GM23338 (cell line): ENCODE results near the gene F13A1. TPM values are rescaled to one million over a fixed set of nuclear protein-coding genes. Genes with fewer than 3 reads are reported as not detected.

Source experiments
- ATAC-seq: fragments of 200-7000 bp; cut with Tn5 transposase; 3 replicates; pipeline ENCODE4 v1.9.1; 2020
- DNase-seq: peaks from one replicate; pipeline ENCODE4 v3.0.0-alpha.2; 2015; ENCODE audit warnings: low spot score
- H2AFZ ChIP-seq: fragments of 200-600 bp; sonication (generic); 2 replicates; pipeline ENCODE4 v1.8.0; 2016; ENCODE audit warnings: antibody characterized with exemption, mild to moderate bottlenecking, moderate library complexity
- H3F3A ChIP-seq: fragments of 200-600 bp; sonication (generic); replicated peaks from 2 replicates; pipeline ENCODE4 v1.8.0; 2017; ENCODE audit warnings: antibody characterized with exemption, mixed run types, low read depth
- H3K27ac ChIP-seq: fragments of 200-600 bp; sonication (generic); 2 replicates; pipeline ENCODE4 v1.6.1; 2016; ENCODE audit warnings: low read depth
- H3K27me3 ChIP-seq: fragments of 200-600 bp; sonication (generic); 2 replicates; pipeline ENCODE4 v1.8.0; 2016; ENCODE audit warnings: mild to moderate bottlenecking, mixed run types, moderate library complexity; ENCODE audit not compliant: insufficient read depth
- H3K36me3 ChIP-seq: fragments of 200-600 bp; sonication (generic); 2 replicates; pipeline ENCODE4 v1.8.0; 2016; ENCODE audit warnings: mild to moderate bottlenecking; ENCODE audit not compliant: insufficient read depth
- H3K4me1 ChIP-seq: fragments of 200-600 bp; sonication (generic); 2 replicates; pipeline ENCODE4 v1.8.0; 2016; ENCODE audit warnings: mild to moderate bottlenecking, moderate library complexity; ENCODE audit not compliant: insufficient read depth
- H3K4me2 ChIP-seq: fragments of 200-600 bp; sonication (generic); 2 replicates; pipeline ENCODE4 v1.7.1; 2017; ENCODE audit warnings: mixed run types
- H3K4me3 ChIP-seq: fragments of 200-600 bp; sonication (generic); 2 replicates; pipeline ENCODE4 v1.6.1; 2016; ENCODE audit warnings: mixed run types
- H3K79me2 ChIP-seq: fragments of 200-600 bp; sonication (generic); replicated peaks from 2 replicates; pipeline ENCODE4 v1.8.0; 2017; ENCODE audit warnings: mild to moderate bottlenecking; ENCODE audit not compliant: insufficient read depth
- H3K9me2 ChIP-seq: fragments of 200-600 bp; sonication (generic); 2 replicates; pipeline ENCODE4 v1.8.0; 2017; ENCODE audit not compliant: insufficient read depth
- H4K20me1 ChIP-seq: fragments of 200-600 bp; sonication (generic); replicated peaks from 2 replicates; pipeline ENCODE4 v1.8.0; 2017; ENCODE audit warnings: mild to moderate bottlenecking; ENCODE audit not compliant: insufficient read depth
- H3K27ac Mint-ChIP-seq: 2 replicates; pipeline ENCODE4 v1.8.0; 2020; ENCODE audit warnings: inconsistent platforms, mild to moderate bottlenecking, moderate library complexity, mixed read lengths
- H3K27me3 Mint-ChIP-seq: 3 replicates; pipeline ENCODE4 v1.8.0; 2022; ENCODE audit warnings: low read depth, mild to moderate bottlenecking, moderate library complexity, mixed read lengths, inconsistent platforms; ENCODE audit not compliant: insufficient read depth, poor library complexity
- H3K36me3 Mint-ChIP-seq: 3 replicates; pipeline ENCODE4 v1.8.0; 2021; ENCODE audit warnings: low read depth, mild to moderate bottlenecking, inconsistent platforms, moderate library complexity, mixed read lengths
- H3K4me1 Mint-ChIP-seq: 3 replicates; pipeline ENCODE4 v1.8.0; 2020; ENCODE audit warnings: mild to moderate bottlenecking, inconsistent platforms, mixed read lengths
- H3K4me3 Mint-ChIP-seq: 3 replicates; pipeline ENCODE4 v1.8.0; 2021; ENCODE audit warnings: moderate library complexity, mild to moderate bottlenecking, inconsistent platforms, mixed read lengths
- H3K9me3 Mint-ChIP-seq: 3 replicates; pipeline ENCODE4 v1.8.0; 2020; ENCODE audit warnings: moderate library complexity, mild to moderate bottlenecking, inconsistent platforms, mixed read lengths
- EZH2 ChIP-seq: fragments of 200-600 bp; sonication (generic); IDR thresholded peaks from one replicate; pipeline ENCODE4 v1.8.0; 2017; ENCODE audit warnings: antibody characterized with exemption, mild to moderate bottlenecking, low read depth; ENCODE audit not compliant: unreplicated experiment
- EZH2phosphoT487 ChIP-seq: fragments of 200-600 bp; sonication (generic); IDR thresholded peaks from one replicate; pipeline ENCODE4 v1.8.1; 2018; ENCODE audit warnings: antibody characterized with exemption; ENCODE audit not compliant: unreplicated experiment
- JUNB ChIP-seq: IDR thresholded peaks from one replicate; pipeline ENCODE4 v1.6.1; 2016; ENCODE audit warnings: antibody characterized with exemption; ENCODE audit not compliant: unreplicated experiment
- POLR2AphosphoS5 ChIP-seq: IDR thresholded peaks from 2 replicates; pipeline ENCODE4 v1.6.1; 2016; ENCODE audit warnings: antibody characterized with exemption, low read depth
- REST ChIP-seq: IDR thresholded peaks from one replicate; pipeline ENCODE4 v1.6.1; 2018; ENCODE audit warnings: antibody characterized with exemption; ENCODE audit not compliant: unreplicated experiment
- STAT1 ChIP-seq: IDR thresholded peaks from one replicate; pipeline ENCODE4 v1.6.1; 2016; ENCODE audit warnings: antibody characterized with exemption; ENCODE audit not compliant: unreplicated experiment
- ZNF114 ChIP-seq: fragments of 250-450 bp; sonication (Bioruptor Pico); IDR thresholded peaks from 2 replicates; pipeline ENCODE4 v1.5.0; 2020; ENCODE audit warnings: mild to moderate bottlenecking, moderate library complexity
- ZNF331 ChIP-seq: fragments of 250-450 bp; sonication (Bioruptor Pico); IDR thresholded peaks from 2 replicates; pipeline ENCODE4 v1.5.0; 2020; ENCODE audit warnings: low read depth, mild to moderate bottlenecking, moderate library complexity
- polyA plus RNA-seq: library from polyadenylated mRNA; unstranded; fragments of >200 nt; fragmentation: Nextera tagmentation; extraction: Ambion mirVana; gene quantifications from 2 replicates; pipeline ENCODE4 v1.2.1, GENCODE V29; 2016
- total RNA-seq: library from RNA; depleted of rRNA; stranded (reverse); fragments of >200 nt; shearing (Covaris generic); gene quantifications from 2 replicates; pipeline ENCODE4 v1.2.3, GENCODE V29; 2014
- TF ChIP-seq, protein P1 (sequence below): IDR thresholded peaks from 2 replicates; pipeline ENCODE4 v1.6.1; 2016; ENCODE audit warnings: antibody characterized with exemption
- TF ChIP-seq, protein P2 (sequence below), 2 experiments: fragments of 200-600 bp in 1 of 2; sonication (generic) in 1 of 2; conservative IDR thresholded peaks; 2 replicates each; pipeline versions ENCODE4 v1.5.1 to v1.6.1; 2016 to 2017; ENCODE audit warnings: antibody characterized with exemption in 2 of 2, low read depth in 2 of 2, mild to moderate bottlenecking in 2 of 2, moderate library complexity in 1 of 2

Gene F13A1
- total and polyA plus RNA-seq, 2 experiments from 2014 or later = 0.31 to 0.32 TPM

GRCh38 chr6:6317825-6318733, 2.4 kb downstream of the F13A1 start:
- TF ChIP-seq REST (no peak), JUNB (no peak), STAT1 (no peak), POLR2AphosphoS5 (no peak)
- H3K27ac ChIP-seq = no peak overlapping the region
- peak; percentile 23 for ATAC-seq
- H3K36me3 ChIP-seq = no peaks in the 10 kb centered on the region
- no peaks in the 10 kb centered on the region; the same call in 1 of the 2 replicates for H4K20me1 ChIP-seq
- Mint-ChIP-seq H3K4me3 (peak overlapping the region; percentile 40; the same call in 2 of the 3 replicates), H3K9me3 (no peaks in the 10 kb centered on the region; the same call in 2 of the 3 replicates), H3K27me3 (peaks cover 40% of the 10 kb centered on the region), H3K4me1 (peaks cover 34% of the 10 kb centered on the region), H3K36me3 (no peaks in the 10 kb centered on the region), H3K27ac (no peak overlapping the region)
- no peak overlapping the region for H3K4me2 ChIP-seq
- H3K79me2 ChIP-seq = no peaks in the 10 kb centered on the region
- DNase-seq = peak; percentile 7
- no peaks in the 10 kb centered on the region; the same call in 1 of the 2 replicates for H3K9me2 ChIP-seq
- H3K4me3 ChIP-seq = no peak overlapping the region
- no peaks in the 10 kb centered on the region for H3F3A ChIP-seq
- H3K27me3 ChIP-seq = peaks cover 30% of the 10 kb centered on the region
- H3K4me1 ChIP-seq = peaks cover 20% of the 10 kb centered on the region
- no peak overlapping the region for H2AFZ ChIP-seq

- Histone ChIP-seq H3K36me3 (no peaks in the 10 kb centered on the region), H3K4me1 (peaks cover 20% of the 10 kb centered on the region), H2AFZ (no peak overlapping the region), H3K9me2 (no peaks in the 10 kb centered on the region), H3K27me3 (peaks cover 30% of the 10 kb centered on the region), H3K4me2 (no peak overlapping the region), H3K4me3 (no peak overlapping the region), H3K27ac (no peak overlapping the region), H4K20me1 (no peaks in the 10 kb centered on the region; the same call in 1 of the 2 replicates), H3K79me2 (no peaks in the 10 kb centered on the region), H3F3A (no peaks in the 10 kb centered on the region)
- no peak for ATAC-seq
- DNase-seq = no peak
- H3K36me3 Mint-ChIP-seq = no peaks in the 10 kb centered on the region
- H3K27me3 Mint-ChIP-seq = peaks cover 39% of the 10 kb centered on the region
- H3K4me3 Mint-ChIP-seq = no peak overlapping the region; the same call in 2 of the 3 replicates
- no peaks in the 10 kb centered on the region for H3K9me3 Mint-ChIP-seq
- H3K27ac Mint-ChIP-seq = no peak overlapping the region
- peaks cover 34% of the 10 kb centered on the region for H3K4me1 Mint-ChIP-seq
- TF ChIP-seq EZH2 (no peak), POLR2AphosphoS5 (no peak), ZNF331 (no peak), ZNF114 (no peak), REST (no peak), EZH2phosphoT487 (no peak), STAT1 (no peak)
- TF ChIP-seq, protein P1, sequence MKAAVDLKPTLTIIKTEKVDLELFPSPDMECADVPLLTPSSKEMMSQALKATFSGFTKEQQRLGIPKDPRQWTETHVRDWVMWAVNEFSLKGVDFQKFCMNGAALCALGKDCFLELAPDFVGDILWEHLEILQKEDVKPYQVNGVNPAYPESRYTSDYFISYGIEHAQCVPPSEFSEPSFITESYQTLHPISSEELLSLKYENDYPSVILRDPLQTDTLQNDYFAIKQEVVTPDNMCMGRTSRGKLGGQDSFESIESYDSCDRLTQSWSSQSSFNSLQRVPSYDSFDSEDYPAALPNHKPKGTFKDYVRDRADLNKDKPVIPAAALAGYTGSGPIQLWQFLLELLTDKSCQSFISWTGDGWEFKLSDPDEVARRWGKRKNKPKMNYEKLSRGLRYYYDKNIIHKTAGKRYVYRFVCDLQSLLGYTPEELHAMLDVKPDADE = no peak
- TF ChIP-seq, protein P2, sequence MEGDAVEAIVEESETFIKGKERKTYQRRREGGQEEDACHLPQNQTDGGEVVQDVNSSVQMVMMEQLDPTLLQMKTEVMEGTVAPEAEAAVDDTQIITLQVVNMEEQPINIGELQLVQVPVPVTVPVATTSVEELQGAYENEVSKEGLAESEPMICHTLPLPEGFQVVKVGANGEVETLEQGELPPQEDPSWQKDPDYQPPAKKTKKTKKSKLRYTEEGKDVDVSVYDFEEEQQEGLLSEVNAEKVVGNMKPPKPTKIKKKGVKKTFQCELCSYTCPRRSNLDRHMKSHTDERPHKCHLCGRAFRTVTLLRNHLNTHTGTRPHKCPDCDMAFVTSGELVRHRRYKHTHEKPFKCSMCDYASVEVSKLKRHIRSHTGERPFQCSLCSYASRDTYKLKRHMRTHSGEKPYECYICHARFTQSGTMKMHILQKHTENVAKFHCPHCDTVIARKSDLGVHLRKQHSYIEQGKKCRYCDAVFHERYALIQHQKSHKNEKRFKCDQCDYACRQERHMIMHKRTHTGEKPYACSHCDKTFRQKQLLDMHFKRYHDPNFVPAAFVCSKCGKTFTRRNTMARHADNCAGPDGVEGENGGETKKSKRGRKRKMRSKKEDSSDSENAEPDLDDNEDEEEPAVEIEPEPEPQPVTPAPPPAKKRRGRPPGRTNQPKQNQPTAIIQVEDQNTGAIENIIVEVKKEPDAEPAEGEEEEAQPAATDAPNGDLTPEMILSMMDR (conservative IDR thresholded peaks at IDR 0.05; ENCODE audit: low read depth in 2 of 2) = no peak
Observed at GRCh38 chr6:6317386-6317785, 3.1 kb downstream of the F13A1 start.
